ENCODE data around the gene SCAMP2. TPM values are rescaled to one million over a fixed set of nuclear protein-coding genes. Genes with fewer than 3 reads are reported as not detected.

The SCAMP2 gene
- total and polyA plus RNA-seq, 2 experiments from 2014 or later = 34.7 to 51.3 TPM

GRCh38 chr15:74800559-74801094 is 72.5 kb downstream of the SCAMP2 start:
- ATAC-seq = peak; percentile 20
- no peaks in the 10 kb centered on the region for H3K27me3 ChIP-seq (ENCODE audit: insufficient read depth)
- 0 out of 2 replicates have a peak overlapping the region, but pooled peaks have one; percentile 51 for H3K4me2 ChIP-seq

More at GRCh38 chr15:74800559-74801094, 72.5 kb downstream of the SCAMP2 start:
- peaks cover 5% of the 10 kb centered on the region; the same call in 1 of the 2 replicates for H4K20me1 ChIP-seq (replicated peaks; ENCODE audit: insufficient read depth)
- H3K4me1 Mint-ChIP-seq = peaks cover 6% of the 10 kb centered on the region
- H3K9me3 Mint-ChIP-seq = no peaks in the 10 kb centered on the region
- DNase-seq (ENCODE audit: low spot score) = no peak
- H3K27me3 Mint-ChIP-seq (ENCODE audit: insufficient read depth, low read depth, poor library complexity) = peaks cover 2% of the 10 kb centered on the region
- H3K9me2 ChIP-seq (ENCODE audit: insufficient read depth) = no peaks in the 10 kb centered on the region
- H3K79me2 ChIP-seq (replicated peaks; ENCODE audit: insufficient read depth) = no peaks in the 10 kb centered on the region
- H3F3A ChIP-seq (replicated peaks; ENCODE audit: low read depth) = no peaks in the 10 kb centered on the region
- no peak overlapping the region for H3K27ac Mint-ChIP-seq
- TF ChIP-seq ZNF331 (CRISPR knock-in tag; IDR thresholded peaks at IDR 0.05; ENCODE audit: low read depth) (no peak), JUNB (IDR thresholded peaks at IDR 0.05; ENCODE audit: unreplicated experiment) (no peak), POLR2AphosphoS5 (IDR thresholded peaks at IDR 0.05; ENCODE audit: low read depth) (no peak), ZNF114 (CRISPR knock-in tag; IDR thresholded peaks at IDR 0.05) (no peak), EZH2 (IDR thresholded peaks at IDR 0.05; ENCODE audit: low read depth, unreplicated experiment) (no peak), REST (IDR thresholded peaks at IDR 0.05; ENCODE audit: unreplicated experiment) (no peak), NANOG (IDR thresholded peaks at IDR 0.05; ENCODE audit: borderline replicate concordance) (no peak), STAT1 (IDR thresholded peaks at IDR 0.05; ENCODE audit: unreplicated experiment) (no peak), CREB1 (CRISPR knock-in tag; IDR thresholded peaks at IDR 0.05; ENCODE audit: low read depth) (no peak), EZH2phosphoT487 (IDR thresholded peaks at IDR 0.05; ENCODE audit: unreplicated experiment) (no peak)
- TF ChIP-seq, protein P1, sequence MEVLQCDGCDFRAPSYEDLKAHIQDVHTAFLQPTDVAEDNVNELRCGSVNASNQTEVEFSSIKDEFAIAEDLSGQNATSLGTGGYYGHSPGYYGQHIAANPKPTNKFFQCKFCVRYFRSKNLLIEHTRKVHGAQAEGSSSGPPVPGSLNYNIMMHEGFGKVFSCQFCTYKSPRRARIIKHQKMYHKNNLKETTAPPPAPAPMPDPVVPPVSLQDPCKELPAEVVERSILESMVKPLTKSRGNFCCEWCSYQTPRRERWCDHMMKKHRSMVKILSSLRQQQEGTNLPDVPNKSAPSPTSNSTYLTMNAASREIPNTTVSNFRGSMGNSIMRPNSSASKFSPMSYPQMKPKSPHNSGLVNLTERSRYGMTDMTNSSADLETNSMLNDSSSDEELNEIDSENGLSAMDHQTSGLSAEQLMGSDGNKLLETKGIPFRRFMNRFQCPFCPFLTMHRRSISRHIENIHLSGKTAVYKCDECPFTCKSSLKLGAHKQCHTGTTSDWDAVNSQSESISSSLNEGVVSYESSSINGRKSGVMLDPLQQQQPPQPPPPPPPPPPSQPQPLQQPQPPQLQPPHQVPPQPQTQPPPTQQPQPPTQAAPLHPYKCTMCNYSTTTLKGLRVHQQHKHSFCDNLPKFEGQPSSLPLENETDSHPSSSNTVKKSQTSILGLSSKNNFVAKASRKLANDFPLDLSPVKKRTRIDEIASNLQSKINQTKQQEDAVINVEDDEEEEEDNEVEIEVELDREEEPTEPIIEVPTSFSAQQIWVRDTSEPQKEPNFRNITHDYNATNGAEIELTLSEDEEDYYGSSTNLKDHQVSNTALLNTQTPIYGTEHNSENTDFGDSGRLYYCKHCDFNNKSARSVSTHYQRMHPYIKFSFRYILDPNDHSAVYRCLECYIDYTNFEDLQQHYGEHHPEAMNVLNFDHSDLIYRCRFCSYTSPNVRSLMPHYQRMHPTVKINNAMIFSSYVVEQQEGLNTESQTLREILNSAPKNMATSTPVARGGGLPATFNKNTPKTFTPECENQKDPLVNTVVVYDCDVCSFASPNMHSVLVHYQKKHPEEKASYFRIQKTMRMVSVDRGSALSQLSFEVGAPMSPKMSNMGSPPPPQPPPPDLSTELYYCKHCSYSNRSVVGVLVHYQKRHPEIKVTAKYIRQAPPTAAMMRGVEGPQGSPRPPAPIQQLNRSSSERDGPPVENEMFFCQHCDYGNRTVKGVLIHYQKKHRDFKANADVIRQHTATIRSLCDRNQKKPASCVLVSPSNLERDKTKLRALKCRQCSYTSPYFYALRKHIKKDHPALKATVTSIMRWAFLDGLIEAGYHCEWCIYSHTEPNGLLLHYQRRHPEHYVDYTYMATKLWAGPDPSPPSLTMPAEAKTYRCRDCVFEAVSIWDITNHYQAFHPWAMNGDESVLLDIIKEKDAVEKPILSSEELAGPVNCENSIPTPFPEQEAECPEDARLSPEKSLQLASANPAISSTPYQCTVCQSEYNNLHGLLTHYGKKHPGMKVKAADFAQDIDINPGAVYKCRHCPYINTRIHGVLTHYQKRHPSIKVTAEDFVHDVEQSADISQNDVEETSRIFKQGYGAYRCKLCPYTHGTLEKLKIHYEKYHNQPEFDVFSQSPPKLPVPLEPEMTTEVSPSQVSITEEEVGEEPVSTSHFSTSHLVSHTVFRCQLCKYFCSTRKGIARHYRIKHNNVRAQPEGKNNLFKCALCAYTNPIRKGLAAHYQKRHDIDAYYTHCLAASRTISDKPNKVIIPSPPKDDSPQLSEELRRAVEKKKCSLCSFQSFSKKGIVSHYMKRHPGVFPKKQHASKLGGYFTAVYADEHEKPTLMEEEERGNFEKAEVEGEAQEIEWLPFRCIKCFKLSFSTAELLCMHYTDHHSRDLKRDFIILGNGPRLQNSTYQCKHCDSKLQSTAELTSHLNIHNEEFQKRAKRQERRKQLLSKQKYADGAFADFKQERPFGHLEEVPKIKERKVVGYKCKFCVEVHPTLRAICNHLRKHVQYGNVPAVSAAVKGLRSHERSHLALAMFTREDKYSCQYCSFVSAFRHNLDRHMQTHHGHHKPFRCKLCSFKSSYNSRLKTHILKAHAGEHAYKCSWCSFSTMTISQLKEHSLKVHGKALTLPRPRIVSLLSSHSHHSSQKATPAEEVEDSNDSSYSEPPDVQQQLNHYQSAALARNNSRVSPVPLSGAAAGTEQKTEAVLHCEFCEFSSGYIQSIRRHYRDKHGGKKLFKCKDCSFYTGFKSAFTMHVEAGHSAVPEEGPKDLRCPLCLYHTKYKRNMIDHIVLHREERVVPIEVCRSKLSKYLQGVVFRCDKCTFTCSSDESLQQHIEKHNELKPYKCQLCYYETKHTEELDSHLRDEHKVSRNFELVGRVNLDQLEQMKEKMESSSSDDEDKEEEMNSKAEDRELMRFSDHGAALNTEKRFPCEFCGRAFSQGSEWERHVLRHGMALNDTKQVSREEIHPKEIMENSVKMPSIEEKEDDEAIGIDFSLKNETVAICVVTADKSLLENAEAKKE (CRISPR knock-in tag; IDR thresholded peaks at IDR 0.05) = no peak
- TF ChIP-seq, protein P2, sequence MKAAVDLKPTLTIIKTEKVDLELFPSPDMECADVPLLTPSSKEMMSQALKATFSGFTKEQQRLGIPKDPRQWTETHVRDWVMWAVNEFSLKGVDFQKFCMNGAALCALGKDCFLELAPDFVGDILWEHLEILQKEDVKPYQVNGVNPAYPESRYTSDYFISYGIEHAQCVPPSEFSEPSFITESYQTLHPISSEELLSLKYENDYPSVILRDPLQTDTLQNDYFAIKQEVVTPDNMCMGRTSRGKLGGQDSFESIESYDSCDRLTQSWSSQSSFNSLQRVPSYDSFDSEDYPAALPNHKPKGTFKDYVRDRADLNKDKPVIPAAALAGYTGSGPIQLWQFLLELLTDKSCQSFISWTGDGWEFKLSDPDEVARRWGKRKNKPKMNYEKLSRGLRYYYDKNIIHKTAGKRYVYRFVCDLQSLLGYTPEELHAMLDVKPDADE (IDR thresholded peaks at IDR 0.05) = no peak
- TF ChIP-seq, protein P3, sequence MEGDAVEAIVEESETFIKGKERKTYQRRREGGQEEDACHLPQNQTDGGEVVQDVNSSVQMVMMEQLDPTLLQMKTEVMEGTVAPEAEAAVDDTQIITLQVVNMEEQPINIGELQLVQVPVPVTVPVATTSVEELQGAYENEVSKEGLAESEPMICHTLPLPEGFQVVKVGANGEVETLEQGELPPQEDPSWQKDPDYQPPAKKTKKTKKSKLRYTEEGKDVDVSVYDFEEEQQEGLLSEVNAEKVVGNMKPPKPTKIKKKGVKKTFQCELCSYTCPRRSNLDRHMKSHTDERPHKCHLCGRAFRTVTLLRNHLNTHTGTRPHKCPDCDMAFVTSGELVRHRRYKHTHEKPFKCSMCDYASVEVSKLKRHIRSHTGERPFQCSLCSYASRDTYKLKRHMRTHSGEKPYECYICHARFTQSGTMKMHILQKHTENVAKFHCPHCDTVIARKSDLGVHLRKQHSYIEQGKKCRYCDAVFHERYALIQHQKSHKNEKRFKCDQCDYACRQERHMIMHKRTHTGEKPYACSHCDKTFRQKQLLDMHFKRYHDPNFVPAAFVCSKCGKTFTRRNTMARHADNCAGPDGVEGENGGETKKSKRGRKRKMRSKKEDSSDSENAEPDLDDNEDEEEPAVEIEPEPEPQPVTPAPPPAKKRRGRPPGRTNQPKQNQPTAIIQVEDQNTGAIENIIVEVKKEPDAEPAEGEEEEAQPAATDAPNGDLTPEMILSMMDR (conservative IDR thresholded peaks at IDR 0.05; ENCODE audit: low read depth in 2 of 2) = no peak
- no peaks in the 10 kb centered on the region; the same call in 1 of the 2 replicates for H3K36me3 ChIP-seq (ENCODE audit: insufficient read depth)
- peaks cover 19% of the 10 kb centered on the region for H3K36me3 Mint-ChIP-seq (ENCODE audit: low read depth)
- no peak overlapping the region for H3K4me3 Mint-ChIP-seq
- H3K4me3 ChIP-seq = no peak overlapping the region
- H3K27ac ChIP-seq (ENCODE audit: low read depth) = no peak overlapping the region
- no peak overlapping the region for H2AFZ ChIP-seq
- peaks cover 3% of the 10 kb centered on the region; the same call in 1 of the 2 replicates for H3K4me1 ChIP-seq (ENCODE audit: insufficient read depth)

Measured in GM23338 (cell line).